DMS153 treated with DMSO at 0.1 percent for 48 hours (cell line): ENCODE measurements around the gene RPN2.

Experiments used
- DNase-seq: peaks from one replicate; lab custom pipeline; 2025; ENCODE audit not compliant: unreplicated experiment; lab: John Stamatoyannopoulos, UW

The RPN2 gene

DNA sequence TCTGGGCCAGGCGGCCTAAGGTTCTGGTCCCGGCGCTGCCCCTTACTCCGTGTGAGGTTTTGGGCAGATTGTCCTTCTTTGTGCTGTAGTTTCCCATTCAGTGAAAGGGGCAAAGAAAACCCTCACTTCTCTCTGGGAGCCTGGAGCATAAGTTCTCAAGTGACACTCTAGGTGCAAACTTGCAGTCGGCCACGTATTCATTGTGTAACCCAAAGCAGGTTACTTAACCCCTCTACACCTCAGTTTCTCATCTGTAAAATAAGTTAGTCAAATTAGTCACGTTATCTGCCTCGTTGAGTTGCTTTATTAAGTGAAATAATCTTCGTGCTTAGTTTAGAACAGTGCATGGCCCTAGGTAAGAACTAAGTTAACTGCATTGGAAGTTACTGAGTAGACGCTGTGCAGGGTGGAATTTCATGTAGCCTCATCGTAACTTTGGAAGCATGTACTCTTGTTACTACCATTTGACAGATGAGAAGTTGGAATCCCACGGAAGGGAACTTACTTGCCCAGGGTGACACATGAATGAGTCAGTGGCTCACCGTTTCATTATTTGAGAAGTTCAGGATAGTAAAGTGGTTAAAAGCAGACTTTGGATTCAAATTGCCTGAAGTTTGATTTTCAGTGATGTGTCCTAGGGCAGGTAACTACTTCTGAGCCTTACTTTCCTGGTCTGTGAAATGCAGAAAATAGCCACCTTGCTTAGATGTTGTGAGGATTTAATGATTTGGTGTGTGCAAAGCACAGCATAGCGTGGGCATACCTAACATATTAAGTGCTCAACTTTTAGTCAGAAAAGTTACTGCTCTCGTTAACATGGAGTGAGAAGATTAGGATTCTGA lies 774 bp downstream of the RPN2 start:
- DNase-seq, result no peak

DNA sequence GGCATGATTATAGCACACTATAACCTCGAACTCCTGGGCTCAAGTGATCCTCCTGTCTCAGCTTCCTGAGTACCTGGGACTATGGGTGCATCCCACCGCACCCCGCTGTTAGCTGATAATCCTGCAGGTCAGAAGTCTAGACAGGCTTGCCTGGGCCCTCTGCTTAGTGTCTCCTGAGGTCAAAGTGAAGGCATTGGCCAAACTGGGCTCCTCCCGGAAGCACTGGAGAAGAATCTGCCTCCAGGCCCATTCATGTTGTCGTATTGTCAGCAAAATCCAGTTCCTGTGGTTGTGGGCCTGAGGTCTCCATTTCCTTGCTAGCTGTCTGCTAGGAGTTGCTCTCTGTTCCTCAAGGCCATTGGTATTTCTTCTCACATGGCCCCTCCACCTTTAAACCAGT lies 6.6 kb downstream of the RPN2 start:
- DNase-seq, result no peak

GRCh38 chr20:37188787-37189186 lies 9.7 kb downstream of the RPN2 start:
- no peak for DNase-seq

DNA sequence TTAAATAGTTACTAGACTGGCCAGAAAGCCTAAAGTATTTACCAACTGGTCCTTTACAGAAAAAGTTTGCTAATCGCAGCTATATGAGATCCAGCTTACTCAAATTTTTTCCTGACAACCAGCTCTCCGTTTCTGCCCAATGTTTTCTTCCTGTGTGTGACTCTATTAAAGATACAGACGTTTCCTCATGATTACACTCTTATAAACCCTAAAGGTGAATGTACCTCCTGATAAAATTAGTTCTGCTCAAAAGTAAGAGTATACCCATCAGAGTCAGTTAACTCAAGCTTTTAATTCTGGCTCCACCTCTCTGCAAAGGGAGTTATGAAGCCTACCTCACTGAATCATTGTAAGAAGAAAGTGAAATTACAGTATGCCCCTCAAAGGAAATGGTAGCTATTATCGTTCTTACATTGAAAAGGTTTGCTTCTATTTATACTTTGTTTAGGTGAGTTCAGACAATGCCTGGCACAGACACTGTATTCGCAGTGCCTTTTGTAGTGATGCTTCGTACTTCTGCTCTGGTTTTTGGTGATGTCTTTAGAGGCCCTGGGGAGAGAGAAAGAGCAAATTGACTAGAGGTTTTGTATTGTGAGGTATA lies 10.4 kb downstream of the RPN2 start:
- no peak for DNase-seq

DNA sequence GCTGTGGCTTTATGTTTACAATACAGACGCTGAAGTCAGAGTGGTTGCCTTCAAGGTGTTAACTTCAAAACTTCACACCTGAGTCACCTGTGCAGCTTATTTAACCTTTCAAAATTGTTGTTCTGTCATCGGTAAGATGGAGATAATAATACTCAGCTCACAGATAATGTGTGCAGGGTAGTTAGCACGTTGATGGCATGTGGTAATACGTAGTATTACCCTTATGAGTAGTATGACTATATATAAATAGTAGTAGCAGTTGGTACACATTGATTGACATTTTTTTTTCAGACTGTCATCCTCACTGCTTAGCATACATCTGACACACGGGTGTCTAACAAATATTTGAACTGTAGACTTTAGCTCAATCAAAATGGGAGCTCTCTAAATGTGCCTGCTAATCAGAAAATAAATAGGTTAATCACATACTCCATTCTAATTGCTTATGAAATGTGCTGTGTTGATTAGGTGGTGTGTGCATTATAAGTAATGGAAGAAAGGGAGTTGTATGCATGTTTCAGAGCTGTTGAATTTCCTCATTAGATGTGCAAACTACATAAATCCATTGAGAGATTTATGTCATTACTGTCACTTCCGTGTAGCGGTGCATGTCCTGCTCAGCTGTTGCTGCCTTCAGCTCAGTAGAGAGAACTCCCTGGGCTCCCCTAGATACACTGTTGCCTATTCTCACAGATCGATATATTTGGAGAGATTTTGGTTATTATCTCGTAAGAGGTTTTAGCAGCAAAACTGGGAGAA lies 11.4 kb downstream of the RPN2 start:
- no peak for DNase-seq

DNA sequence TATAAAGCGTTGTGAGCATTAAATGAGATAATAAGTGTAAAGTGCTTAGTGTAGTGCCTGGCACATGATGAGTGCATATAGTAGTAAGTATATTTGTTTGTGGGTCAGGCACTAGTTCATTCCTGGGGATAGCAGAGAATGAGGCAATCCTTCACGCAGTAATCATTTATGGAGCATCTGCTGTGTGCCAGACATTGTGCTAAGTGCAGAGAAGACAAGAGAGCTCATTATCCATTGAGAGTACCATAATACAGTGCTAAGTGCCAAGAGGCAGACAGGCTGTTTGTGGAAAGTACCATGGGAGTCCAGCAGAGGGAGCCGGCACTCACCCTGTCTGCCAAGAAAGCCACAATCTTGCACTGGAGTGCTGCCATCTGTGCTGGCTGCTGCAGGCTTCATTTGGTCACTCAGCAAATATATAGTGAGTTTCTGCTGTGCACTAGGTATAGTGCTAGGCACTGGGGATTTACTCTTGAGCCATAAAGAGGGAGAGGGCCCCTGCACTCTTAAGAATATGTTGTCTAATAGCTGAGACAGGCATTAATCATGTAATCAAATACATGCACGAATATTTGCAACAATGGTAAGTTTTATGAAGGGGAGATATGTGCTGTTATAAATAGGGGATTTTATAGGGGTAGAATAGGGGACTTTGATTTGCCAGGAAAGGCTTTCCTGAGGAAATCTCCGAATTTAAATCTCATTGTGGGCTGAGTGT lies 13.2 kb downstream of the RPN2 start:
- no peak for DNase-seq

DNA sequence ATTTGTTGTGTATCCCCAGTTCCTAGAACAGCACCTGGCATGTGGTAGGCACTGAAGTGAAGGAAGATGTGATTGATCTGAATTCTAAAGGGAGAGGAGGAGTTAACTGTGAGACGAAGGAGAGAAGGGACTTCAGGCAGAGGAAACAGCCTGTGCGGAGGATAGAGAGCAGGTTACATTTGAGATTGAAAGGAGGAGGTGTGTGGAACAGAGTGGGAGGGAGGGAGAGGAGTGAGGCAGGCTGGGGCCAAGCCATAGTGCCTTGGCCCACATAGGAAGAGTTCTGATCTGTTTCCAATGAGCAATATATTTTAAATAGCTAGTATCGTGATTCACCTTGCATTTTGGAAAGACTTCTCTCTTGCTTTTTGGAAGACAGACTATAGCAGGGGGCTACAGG lies 14.1 kb downstream of the RPN2 start:
- DNase-seq, result no peak

GRCh38 chr20:37193821-37194220 lies 14.7 kb downstream of the RPN2 start:
- DNase-seq, result no peak

DNA sequence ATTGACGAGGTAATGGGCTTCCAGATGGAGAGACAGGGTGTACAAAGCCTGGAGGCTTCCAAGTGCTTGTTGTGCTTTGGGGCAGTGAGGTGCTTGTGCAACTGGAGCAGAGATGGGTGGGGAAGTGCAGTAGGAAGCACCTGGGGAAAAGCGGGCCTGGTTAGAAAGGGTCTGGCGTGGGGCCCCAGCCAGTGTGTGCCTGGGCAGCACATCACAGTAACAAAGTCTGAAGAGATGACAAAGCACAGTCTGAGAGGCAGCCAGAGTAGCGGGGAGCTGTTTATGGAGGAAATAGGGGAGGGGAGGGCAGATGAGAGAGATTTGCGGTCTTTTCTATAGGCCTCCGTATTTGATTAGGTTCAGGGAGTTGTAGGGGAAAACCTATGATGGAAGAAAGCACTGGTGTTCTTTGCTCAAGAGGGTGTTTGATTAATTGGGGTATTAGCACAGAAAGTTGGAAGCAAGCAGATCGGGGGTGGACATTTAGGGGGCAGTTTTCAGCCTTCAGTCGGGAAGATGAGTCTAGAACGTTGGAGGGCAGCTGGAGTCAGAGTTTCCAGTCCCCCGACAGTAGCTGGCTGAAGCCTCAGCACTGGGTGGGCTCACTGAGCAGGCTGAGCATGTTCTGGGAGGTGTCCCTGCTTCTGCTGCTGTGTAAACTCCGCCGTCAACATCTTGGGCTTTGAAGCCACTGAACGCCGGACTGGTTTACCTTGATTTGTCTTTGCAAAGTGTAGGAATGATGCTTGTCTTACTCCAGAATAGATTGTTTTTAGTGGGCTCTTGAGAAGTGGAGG lies 15.7 kb downstream of the RPN2 start:
- no peak for DNase-seq

GRCh38 chr20:37198932-37199660 lies 20.0 kb downstream of the RPN2 start:
- no peak for DNase-seq

DNA sequence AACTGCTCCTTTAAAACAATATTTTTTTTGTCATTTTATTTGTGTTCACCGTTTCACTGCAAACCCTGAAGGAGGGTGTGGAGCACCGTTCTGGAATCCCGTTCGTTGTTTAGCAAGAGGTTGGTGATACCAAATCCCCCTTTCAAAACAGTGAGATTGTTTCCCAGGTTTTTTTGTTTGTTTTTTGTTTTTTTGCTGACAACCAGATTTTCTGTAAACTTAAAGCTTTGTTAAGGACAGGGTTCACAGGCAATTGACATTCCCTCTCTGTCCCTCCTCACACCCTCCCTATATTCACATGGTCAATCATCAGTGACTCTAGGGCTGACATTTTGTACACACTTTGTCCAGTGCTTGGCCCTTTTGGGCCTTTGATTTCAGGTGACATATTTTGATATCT lies 21.2 kb downstream of the RPN2 start:
- DNase-seq, result no peak

GRCh38 chr20:37200926-37201826 lies 22.0 kb downstream of the RPN2 start:
- DNase-seq, result no peak

DNA sequence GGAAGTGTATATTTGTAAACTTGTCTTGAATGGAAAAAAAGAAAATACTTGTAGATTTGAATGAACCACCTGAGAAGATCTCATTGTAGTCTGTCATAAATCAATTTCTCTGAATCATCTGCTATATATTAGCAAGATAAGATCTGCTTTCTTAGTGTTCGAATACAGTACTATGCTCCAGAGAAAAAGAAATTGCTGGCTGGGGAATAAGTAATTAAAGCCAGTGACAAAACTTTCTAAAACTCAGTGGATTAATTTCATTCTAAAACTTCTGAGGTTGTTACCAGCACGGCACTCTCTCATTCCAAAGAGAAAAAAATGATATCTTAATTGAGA lies 22.7 kb downstream of the RPN2 start:
- DNase-seq, result no peak

GRCh38 chr20:37202267-37202943 lies 23.3 kb downstream of the RPN2 start:
- no peak for DNase-seq

DNA sequence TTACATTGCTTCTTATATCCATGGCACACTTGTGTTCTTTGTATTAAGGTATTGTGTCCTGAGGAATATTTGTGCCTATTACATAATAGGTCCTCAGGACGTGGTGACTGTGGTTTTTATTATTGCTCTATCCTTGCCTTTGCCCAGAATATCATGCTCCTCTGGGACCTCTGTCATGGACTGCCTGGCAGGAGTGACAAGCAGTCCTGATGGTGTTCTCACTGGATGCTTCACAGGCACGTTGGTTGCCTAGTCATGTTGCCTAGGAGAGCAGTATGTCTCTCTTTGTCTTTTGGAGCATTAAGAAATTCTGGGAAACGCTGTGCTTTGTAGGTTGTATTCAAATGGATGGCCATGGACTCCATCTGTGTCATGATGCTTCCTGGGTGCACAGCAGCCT lies 24.9 kb downstream of the RPN2 start:
- no peak for DNase-seq

DNA sequence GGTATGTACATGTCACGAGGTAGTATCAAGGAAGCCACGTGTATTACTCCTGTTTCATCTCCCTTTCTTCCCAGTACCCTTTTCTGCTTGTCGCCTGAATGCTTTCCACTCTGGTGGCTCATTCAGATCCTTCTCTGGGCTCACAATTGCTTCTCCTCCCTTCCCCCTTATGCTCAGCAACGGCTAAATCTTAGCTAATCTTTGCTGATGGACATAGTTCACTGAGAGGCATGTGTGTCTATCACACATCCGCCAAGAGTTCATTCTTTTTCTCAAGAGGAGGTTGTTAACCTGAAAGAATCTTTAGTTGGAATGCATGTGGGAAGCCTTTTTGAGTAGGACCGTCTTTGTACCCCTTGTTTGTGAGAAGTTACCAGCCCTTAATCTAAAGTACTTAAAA lies 26.0 kb downstream of the RPN2 start:
- DNase-seq, result no peak

- DNase-seq, result no peak
Measured at GRCh38 chr20:37205794-37206193, 26.7 kb downstream of the RPN2 start.

GRCh38 chr20:37207171-37207570 lies 28.0 kb downstream of the RPN2 start:
- DNase-seq, result no peak

GRCh38 chr20:37209193-37209592 lies 30.1 kb downstream of the RPN2 start:
- DNase-seq, result no peak
